ENCODE measurements around the gene RCAN3.

Gene RCAN3

DNA sequence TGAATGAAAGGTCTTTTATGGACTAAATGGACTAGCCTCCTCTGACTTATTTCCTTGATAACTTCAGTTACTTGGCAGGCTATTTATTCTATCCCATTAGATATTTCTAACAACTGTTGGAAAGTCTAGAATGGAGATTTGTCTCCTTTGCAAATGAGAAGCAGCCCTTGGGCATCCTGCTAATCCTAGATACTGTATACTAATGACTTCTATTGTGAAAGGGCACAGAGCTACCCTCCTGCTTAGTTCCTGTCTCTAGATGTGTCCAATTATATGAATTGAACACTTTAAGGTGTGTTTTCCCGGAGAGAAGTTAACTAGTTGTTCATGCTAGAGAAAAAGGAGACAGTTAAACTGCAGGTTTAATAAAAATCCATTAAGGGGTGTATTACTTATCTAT is 43.0 kb downstream of the RCAN3 start:
- Histone ChIP-seq H3K27ac (ENCODE audit: extremely low read depth, low read depth, low read length) (no peak overlapping the region), H3K4me1 (ENCODE audit: control insufficient read depth, insufficient read depth, low read length) (no peaks in the 10 kb centered on the region), H3K4me3 (ENCODE audit: low read depth, low read length) (no peak overlapping the region), H3K36me3 (ENCODE audit: control insufficient read depth in 2 of 2, insufficient read depth in 1 of 2, low read length in 2 of 2) (no peaks in the 10 kb centered on the region), H3K9me3 (ENCODE audit: control insufficient read depth, insufficient read depth, low read depth, low read length) (no peaks in the 10 kb centered on the region)
- ChIA-PET POLR2A (no interaction called here), CTCF (interaction anchor here (0.8 to 1.7 kb wide), 4 partner anchors 19 to 90 kb away, joined by 3 to 5 read pairs (median 4); no protein-coding TSS in a partner anchor)
- TF ChIP-seq, protein P1, sequence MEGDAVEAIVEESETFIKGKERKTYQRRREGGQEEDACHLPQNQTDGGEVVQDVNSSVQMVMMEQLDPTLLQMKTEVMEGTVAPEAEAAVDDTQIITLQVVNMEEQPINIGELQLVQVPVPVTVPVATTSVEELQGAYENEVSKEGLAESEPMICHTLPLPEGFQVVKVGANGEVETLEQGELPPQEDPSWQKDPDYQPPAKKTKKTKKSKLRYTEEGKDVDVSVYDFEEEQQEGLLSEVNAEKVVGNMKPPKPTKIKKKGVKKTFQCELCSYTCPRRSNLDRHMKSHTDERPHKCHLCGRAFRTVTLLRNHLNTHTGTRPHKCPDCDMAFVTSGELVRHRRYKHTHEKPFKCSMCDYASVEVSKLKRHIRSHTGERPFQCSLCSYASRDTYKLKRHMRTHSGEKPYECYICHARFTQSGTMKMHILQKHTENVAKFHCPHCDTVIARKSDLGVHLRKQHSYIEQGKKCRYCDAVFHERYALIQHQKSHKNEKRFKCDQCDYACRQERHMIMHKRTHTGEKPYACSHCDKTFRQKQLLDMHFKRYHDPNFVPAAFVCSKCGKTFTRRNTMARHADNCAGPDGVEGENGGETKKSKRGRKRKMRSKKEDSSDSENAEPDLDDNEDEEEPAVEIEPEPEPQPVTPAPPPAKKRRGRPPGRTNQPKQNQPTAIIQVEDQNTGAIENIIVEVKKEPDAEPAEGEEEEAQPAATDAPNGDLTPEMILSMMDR (tag by site-specific recombination; IDR thresholded peaks at IDR 0.05), result no peak
- TF ChIP-seq MYNN (tag by site-specific recombination; IDR thresholded peaks at IDR 0.05; ENCODE audit: borderline replicate concordance), result peak; percentile 87

- POLR2A ChIA-PET, result interaction anchor here (1.3 kb wide), 1 partner anchor 11 kb away, joined by 4 read pairs; no protein-coding TSS in a partner anchor
- no peak for TF ChIP-seq ZNF621 (tag by site-specific recombination; IDR thresholded peaks at IDR 0.05)
- TF ChIP-seq ZSCAN4 (tag by site-specific recombination; IDR thresholded peaks at IDR 0.05), result no peak
- TF ChIP-seq, protein P2, sequence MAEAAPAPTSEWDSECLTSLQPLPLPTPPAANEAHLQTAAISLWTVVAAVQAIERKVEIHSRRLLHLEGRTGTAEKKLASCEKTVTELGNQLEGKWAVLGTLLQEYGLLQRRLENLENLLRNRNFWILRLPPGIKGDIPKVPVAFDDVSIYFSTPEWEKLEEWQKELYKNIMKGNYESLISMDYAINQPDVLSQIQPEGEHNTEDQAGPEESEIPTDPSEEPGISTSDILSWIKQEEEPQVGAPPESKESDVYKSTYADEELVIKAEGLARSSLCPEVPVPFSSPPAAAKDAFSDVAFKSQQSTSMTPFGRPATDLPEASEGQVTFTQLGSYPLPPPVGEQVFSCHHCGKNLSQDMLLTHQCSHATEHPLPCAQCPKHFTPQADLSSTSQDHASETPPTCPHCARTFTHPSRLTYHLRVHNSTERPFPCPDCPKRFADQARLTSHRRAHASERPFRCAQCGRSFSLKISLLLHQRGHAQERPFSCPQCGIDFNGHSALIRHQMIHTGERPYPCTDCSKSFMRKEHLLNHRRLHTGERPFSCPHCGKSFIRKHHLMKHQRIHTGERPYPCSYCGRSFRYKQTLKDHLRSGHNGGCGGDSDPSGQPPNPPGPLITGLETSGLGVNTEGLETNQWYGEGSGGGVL (tag by site-specific recombination; IDR thresholded peaks at IDR 0.05), result no peak
- TF ChIP-seq ZNF792 (tag by site-specific recombination; IDR thresholded peaks at IDR 0.05), result no peak
- no peak for TF ChIP-seq ZNF544 (tag by site-specific recombination; IDR thresholded peaks at IDR 0.05)
- no peaks in the 10 kb centered on the region for H3K9me3 ChIP-seq (ENCODE audit: control insufficient read depth, insufficient read depth, low read depth, low read length)
- H3K36me3 ChIP-seq (ENCODE audit: control insufficient read depth in 2 of 2, insufficient read depth in 1 of 2, low read length in 2 of 2), result no peaks in the 10 kb centered on the region
- CTCF ChIA-PET, result interaction anchor here (0.6 to 3.2 kb wide), 3 partner anchors 21 to 88 kb away, joined by 3 to 22 read pairs (median 6); no protein-coding TSS in a partner anchor
- H3K27ac ChIP-seq (ENCODE audit: extremely low read depth, low read depth, low read length), result no peak overlapping the region
- H3K4me3 ChIP-seq (ENCODE audit: low read depth, low read length), result no peak overlapping the region
- H3K4me1 ChIP-seq (ENCODE audit: control insufficient read depth, insufficient read depth, low read length), result no peaks in the 10 kb centered on the region
Observed at GRCh38 chr1:24547195-24547594, 44.6 kb downstream of the RCAN3 start.

GRCh38 chr1:24548070-24548469 is 45.4 kb downstream of the RCAN3 start:
- Histone ChIP-seq H3K27ac (ENCODE audit: extremely low read depth, low read depth, low read length) (no peak overlapping the region), H3K36me3 (ENCODE audit: control insufficient read depth in 2 of 2, insufficient read depth in 1 of 2, low read length in 2 of 2) (no peaks in the 10 kb centered on the region), H3K4me3 (ENCODE audit: low read depth, low read length) (no peak overlapping the region), H3K4me1 (ENCODE audit: control insufficient read depth, insufficient read depth, low read length) (no peaks in the 10 kb centered on the region), H3K9me3 (ENCODE audit: control insufficient read depth, insufficient read depth, low read depth, low read length) (no peaks in the 10 kb centered on the region)
- ChIA-PET CTCF (interaction anchor here (0.7 to 3.2 kb wide), 7 partner anchors 16 to 476 kb away, joined by 3 to 22 read pairs (median 4); no protein-coding TSS in a partner anchor), POLR2A (no interaction called here)
- TF ChIP-seq ZNF518A (tag by site-specific recombination; conservative IDR thresholded peaks at IDR 0.05; ENCODE audit: low read depth), result no peak
- no peak for TF ChIP-seq KLF7 (tag by site-specific recombination; IDR thresholded peaks at IDR 0.05; ENCODE audit: borderline replicate concordance)
- TF ChIP-seq ZNF24 (tag by site-specific recombination; IDR thresholded peaks at IDR 0.05), result no peak
- no peak for TF ChIP-seq KLF9 (tag by site-specific recombination; IDR thresholded peaks at IDR 0.05; ENCODE audit: low read depth)
- no peak for TF ChIP-seq SALL2 (tag by site-specific recombination; IDR thresholded peaks at IDR 0.05; ENCODE audit: borderline replicate concordance)
- no peak for TF ChIP-seq ZBTB26 (tag by site-specific recombination; optimal IDR thresholded peaks at IDR 0.05)
- TF ChIP-seq ZFHX2 (tag by site-specific recombination; conservative IDR thresholded peaks at IDR 0.05), result no peak
- no peak for TF ChIP-seq ZNF548 (tag by site-specific recombination; IDR thresholded peaks at IDR 0.05)
- TF ChIP-seq ZNF791 (tag by site-specific recombination; IDR thresholded peaks at IDR 0.05), result no peak

Measured in HEK293 (cell line).